ENCODE data around the gene ZNF318.
"Not testable (repeated sequence)": the region's sequence is repeated elsewhere in the genome, so short reads cannot be mapped to it uniquely, and the experiment has no call there.

Gene ZNF318, protein sequence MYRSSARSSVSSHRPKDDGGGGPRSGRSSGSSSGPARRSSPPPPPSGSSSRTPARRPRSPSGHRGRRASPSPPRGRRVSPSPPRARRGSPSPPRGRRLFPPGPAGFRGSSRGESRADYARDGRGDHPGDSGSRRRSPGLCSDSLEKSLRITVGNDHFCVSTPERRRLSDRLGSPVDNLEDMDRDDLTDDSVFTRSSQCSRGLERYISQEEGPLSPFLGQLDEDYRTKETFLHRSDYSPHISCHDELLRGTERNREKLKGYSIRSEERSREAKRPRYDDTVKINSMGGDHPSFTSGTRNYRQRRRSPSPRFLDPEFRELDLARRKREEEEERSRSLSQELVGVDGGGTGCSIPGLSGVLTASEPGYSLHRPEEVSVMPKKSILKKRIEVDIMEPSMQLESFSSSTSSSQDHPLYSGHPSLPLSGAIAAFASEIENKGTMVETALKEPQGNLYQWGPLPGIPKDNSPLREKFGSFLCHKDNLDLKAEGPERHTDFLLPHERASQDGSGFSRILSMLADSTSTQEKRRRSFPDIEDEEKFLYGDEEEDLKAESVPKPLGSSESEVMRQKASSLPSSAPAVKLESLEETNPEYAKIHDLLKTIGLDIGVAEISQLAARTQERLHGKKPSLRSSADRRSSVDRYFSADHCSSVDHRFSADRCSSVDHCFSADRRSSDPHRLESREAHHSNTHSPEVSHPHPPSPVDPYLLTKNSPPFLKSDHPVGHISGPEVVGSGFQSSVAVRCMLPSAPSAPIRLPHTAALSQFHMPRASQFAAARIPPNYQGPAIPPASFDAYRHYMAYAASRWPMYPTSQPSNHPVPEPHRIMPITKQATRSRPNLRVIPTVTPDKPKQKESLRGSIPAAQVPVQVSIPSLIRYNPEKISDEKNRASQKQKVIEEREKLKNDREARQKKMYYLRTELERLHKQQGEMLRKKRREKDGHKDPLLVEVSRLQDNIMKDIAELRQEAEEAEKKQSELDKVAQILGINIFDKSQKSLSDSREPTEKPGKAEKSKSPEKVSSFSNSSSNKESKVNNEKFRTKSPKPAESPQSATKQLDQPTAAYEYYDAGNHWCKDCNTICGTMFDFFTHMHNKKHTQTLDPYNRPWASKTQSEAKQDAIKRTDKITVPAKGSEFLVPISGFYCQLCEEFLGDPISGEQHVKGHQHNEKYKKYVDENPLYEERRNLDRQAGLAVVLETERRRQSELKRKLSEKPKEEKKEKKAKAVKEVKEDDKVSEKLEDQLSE (N-terminal part only)

GRCh38 chr6:43369174-43370002 is at the start of gene ZNF318:
Gene ZNF318 (minus strand): TSS chr6:43369647. CDS start chr6:43369365, 282 bp downstream.
- peak; percentile 100 for DNase-seq

DNA sequence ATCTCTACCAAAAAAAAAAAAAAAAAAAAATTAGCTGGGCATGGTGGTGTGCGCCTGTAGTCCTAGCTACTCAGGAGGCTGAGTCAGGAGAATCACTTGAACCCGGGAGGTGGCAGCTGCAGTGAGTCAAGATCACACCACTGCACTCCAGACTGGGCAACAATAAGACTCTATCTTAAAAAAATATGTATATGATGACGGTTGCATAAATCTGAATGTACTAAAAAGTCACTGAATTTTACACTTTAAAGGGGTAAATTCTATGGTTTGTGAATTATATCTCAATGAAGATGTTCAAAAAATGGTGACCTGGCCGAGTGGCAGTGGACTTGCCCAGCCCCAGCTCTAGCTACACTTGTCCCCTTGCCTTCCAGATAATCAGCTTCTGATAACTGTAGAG is 47.5 kb upstream of the ZNF318 start:
- DNase-seq: no peak

DNA sequence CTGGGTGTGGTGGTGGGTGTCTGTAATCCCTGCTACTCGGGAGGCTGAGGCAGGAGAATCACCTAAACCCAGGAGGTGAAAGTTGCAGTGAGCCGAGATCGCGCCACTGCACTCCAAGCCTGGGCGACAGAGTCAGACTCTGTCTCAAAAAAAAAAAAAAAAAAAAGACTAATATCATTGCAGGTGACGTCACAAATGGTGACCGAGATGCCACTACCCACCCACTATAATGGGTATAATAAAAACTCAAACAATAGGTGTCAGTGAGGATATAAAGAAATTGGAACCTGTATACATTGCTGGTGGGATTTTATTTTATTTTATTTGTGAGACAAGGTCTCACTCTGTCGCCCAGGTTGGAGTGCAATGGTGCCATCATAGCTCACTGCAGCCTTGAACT is 45.8 kb upstream of the ZNF318 start:
- DNase-seq: not testable (repeated sequence)

DNA sequence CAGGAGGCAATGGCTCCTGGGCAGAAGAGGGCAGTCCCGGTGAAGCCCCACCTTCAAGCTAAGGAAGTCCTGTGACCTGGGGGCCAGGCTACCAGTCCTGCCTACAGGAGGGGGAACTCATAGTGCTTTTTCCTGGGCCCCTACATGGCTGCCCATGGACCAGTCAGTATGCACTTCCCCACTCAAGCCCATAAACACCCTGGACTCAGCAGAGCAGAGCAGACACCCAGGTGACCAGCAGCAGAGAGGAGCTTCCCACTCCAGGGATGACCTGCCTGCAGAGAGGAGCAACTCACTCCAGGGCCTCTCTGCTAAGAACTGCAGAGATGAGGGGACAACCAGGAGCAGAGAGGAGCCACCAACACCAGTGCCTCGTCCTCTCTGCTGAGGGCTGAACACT is 43.6 kb upstream of the ZNF318 start:
- DNase-seq: no peak

DNA sequence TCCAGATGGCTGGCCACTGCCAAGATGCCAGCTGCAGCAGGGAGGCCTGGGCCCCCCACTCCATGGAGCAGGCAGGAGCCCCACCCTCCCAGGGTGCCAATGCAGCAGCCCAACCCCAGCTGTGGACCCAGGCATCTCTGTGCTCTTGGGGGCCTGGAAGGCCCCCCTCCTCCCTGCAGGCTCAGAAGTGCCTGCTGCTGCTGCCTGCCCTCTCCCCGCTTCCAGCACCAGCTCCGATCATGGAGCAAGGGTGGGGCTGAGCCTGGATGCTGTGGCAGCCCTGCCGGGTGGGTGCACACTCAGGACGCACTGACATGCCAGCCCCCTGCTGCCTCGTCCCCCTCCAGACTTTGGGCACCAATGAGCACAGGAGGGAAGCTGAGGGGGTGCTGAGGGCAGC is 43.1 kb upstream of the ZNF318 start:
- DNase-seq: no peak

GRCh38 chr6:43410776-43411175 is 41.3 kb upstream of the ZNF318 start:
- DNase-seq: not testable (repeated sequence)

DNA sequence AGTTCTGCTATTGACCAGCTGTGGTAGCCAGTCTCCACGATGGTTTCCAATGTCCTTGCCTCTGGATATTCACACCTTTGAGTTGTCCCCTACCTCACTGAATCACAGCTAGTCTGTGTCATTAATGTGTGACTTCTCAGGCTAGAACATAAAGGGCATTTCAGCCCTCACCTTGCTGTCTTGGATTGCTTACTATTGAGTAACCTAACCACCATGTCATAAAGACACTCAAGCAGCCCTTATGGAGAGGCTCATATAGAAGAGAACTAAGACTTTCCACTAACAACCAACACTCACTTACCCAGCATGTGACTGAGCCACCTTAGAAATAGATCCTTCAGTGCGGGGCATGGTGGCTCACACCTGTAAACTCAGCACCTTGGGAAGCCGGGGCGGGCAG is 38.8 kb upstream of the ZNF318 start:
- DNase-seq: no peak

DNA sequence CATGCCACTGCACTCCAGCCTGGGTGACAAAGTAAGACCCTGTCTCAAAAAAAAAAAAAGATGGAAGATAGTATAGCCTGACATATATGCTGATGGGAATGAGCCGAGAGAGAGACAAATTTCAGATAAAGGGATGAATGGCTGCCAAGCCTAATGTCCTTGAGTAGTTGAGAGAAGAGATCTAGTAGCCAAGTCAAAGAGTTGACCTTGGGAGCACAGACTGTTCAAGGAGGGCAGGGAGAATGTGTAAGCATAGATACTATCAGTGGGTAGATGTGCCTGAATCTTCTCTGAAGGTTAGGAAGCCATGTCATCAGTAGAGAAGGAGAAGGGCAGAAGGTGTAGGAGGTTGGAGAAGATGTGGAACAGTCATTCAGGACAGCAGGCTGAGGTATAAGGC is 37.8 kb upstream of the ZNF318 start:
- no peak for DNase-seq

DNA sequence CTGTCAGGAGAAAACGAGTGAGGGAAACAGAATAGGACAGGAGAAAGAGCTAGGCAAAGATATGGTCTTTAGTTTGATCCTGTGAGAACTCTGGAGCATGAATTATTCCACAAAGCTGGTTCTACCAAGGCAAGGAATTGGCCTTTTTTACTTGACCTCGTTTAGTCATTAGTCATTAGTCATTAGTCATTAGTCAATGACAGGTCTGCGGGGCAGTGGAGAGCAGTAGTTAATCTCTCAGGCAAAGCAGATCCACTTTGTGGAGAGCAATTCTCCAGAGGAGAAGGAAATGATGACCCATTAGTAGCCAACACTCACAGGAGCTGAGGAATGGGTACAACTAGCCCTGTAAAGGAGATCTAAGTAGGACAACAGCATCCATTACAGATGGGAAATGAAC is 35.9 kb upstream of the ZNF318 start:
- no peak for DNase-seq

GRCh38 chr6:43402820-43403219 is 33.4 kb upstream of the ZNF318 start:
- peak; percentile 16 for DNase-seq

GRCh38 chr6:43401730-43402129 is 32.3 kb upstream of the ZNF318 start:
- DNase-seq: no peak

DNA sequence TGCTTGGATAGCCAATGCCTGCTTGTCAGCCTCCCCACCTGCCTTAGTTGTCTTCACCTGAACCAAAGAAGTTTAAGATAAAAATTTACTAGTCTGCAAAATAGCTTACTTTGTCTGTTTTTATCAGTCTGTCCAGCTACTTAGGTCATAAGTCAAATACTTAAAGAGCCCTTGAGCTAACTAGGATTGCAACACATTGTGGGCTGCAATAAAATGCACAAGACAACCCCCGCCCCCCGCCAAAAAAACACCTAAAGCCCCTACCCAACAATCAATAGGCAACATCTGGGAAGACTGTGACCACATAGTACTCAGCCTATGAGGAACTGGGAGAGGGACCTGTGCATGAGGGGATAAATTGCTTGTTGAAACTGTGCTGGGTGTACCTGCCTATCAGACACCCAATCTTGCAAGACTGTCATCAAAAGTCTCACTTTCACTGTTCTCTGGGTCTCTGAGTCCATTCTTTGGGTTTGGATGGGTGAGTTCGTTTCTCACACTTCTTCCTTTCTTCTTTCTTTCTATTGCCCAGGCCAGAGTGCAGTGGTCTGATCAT is 30.6 kb upstream of the ZNF318 start:
- no peak for DNase-seq

- no peak for DNase-seq
Measured at GRCh38 chr6:43396408-43397149, 27.1 kb upstream of the ZNF318 start.

GRCh38 chr6:43395776-43396175 is 26.3 kb upstream of the ZNF318 start:
- DNase-seq: peak; percentile 66

DNA sequence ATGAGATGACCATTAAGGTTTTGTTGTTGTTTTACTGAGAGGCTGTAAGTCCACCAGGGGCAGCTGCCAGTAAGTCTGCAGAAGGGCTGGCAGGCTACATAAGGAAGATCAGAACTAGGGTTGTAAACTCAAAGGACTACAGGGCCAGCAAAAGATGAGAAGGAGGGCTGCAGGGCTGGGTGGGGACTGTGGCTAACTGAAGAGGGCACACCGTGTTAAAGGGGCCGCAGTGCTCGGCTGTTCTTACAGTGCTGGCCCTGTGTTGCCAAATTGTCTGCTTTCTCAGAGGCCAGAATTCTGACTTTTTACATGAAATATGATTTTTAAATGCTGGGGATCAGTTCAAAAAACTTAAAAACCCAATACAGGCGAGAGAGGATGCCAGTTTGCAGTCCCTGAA is 25.5 kb upstream of the ZNF318 start:
- DNase-seq: no peak

GRCh38 chr6:43393602-43394001 is 24.2 kb upstream of the ZNF318 start:
- no peak for DNase-seq

- DNase-seq: not testable (repeated sequence)
Measured at GRCh38 chr6:43393133-43393532, 23.7 kb upstream of the ZNF318 start.

- no peak for DNase-seq
Measured at GRCh38 chr6:43391440-43392031, 22.1 kb upstream of the ZNF318 start.

- not testable (repeated sequence) for DNase-seq
Measured at GRCh38 chr6:43390753-43391439, 21.4 kb upstream of the ZNF318 start.

- DNase-seq: peak; percentile 64
Measured at GRCh38 chr6:43389730-43390295, 20.4 kb upstream of the ZNF318 start.

Measured in NCI-H69 (cell line).